SJSA1 (cell line): ENCODE measurements around the gene NR4A1. TPM values are rescaled to one million over a fixed set of nuclear protein-coding genes. Genes with fewer than 3 reads are reported as not detected.

Source experiments
- DNase-seq, 2 experiments: peaks; one replicate each; pipeline ENCODE4 v3.0.0-alpha.2; 2015 to 2020; ENCODE audit warnings: low spot score in 2 of 2, low read depth in 1 of 2
- H3K27ac ChIP-seq: fragments of 250-450 bp; sonication (Bioruptor Pico); 2 replicates; pipeline ENCODE4 v1.5.1; 2020; ENCODE audit warnings: mild to moderate bottlenecking, moderate library complexity
- H3K27me3 ChIP-seq: fragments of 250-450 bp; sonication (Bioruptor Pico); replicated peaks from 2 replicates; pipeline ENCODE4 v1.5.1; 2020; ENCODE audit warnings: mild to moderate bottlenecking, moderate library complexity
- H3K36me3 ChIP-seq: fragments of 250-450 bp; sonication (Bioruptor Pico); 2 replicates; pipeline ENCODE4 v1.5.1; 2020; ENCODE audit warnings: mild to moderate bottlenecking
- H3K4me1 ChIP-seq: fragments of 250-450 bp; sonication (Bioruptor Pico); replicated peaks from 2 replicates; pipeline ENCODE4 v1.6.1; 2021; ENCODE audit warnings: mild to moderate bottlenecking
- H3K4me3 ChIP-seq: fragments of 250-450 bp; sonication (Bioruptor Pico); 2 replicates; pipeline ENCODE4 v1.5.1; 2020; ENCODE audit warnings: mild to moderate bottlenecking
- H3K9me3 ChIP-seq: fragments of 250-450 bp; sonication (Bioruptor Pico); replicated peaks from 2 replicates; pipeline ENCODE4 v1.5.1; 2020; ENCODE audit warnings: mild to moderate bottlenecking
- total RNA-seq: library from RNA; depleted of rRNA; stranded (reverse); fragments of >200 nt; shearing (Covaris generic); gene quantifications from 2 replicates; pipeline ENCODE4 v1.2.3, GENCODE V29; 2014

NR4A1 gene
- total RNA-seq, 1 experiment from 2014 or later: 7.0 TPM

GRCh38 chr12:52038447-52038846, 12.8 kb upstream of the NR4A1 start:
- peaks cover 15% of the 10 kb centered on the region; the same call in 1 of the 2 replicates for H3K36me3 ChIP-seq
- no peak for DNase-seq
- H3K4me1 ChIP-seq: peaks cover 19% of the 10 kb centered on the region
- 0 out of 2 replicates have a peak, but pooled peaks cover 4% of the 10 kb centered on the region for H3K9me3 ChIP-seq
- no peak overlapping the region; the same call in 1 of the 2 replicates for H3K4me3 ChIP-seq
- H3K27ac ChIP-seq: no peak overlapping the region
- H3K27me3 ChIP-seq: no peaks in the 10 kb centered on the region

- 0 out of 2 replicates have a peak, but pooled peaks cover 4% of the 10 kb centered on the region for H3K9me3 ChIP-seq
- H3K4me3 ChIP-seq: no peak overlapping the region
- H3K27me3 ChIP-seq: no peaks in the 10 kb centered on the region
- peaks cover 19% of the 10 kb centered on the region for H3K36me3 ChIP-seq
- no peak overlapping the region for H3K27ac ChIP-seq
- DNase-seq: no peak
- H3K4me1 ChIP-seq: peaks cover 16% of the 10 kb centered on the region
Measured at GRCh38 chr12:52041035-52041434, 10.2 kb upstream of the NR4A1 start.

GRCh38 chr12:52041695-52042123, 9.5 kb upstream of the NR4A1 start:
- Histone ChIP-seq H3K36me3 (peaks cover 19% of the 10 kb centered on the region), H3K4me3 (no peak overlapping the region), H3K9me3 (0 out of 2 replicates have a peak, but pooled peaks cover 4% of the 10 kb centered on the region), H3K4me1 (peaks cover 10% of the 10 kb centered on the region), H3K27me3 (no peaks in the 10 kb centered on the region), H3K27ac (no peak overlapping the region)
- no peak for DNase-seq

- Histone ChIP-seq H3K9me3 (no peaks in the 10 kb centered on the region), H3K27ac (no peak overlapping the region), H3K36me3 (peaks cover 18% of the 10 kb centered on the region), H3K4me3 (no peak overlapping the region), H3K27me3 (no peaks in the 10 kb centered on the region), H3K4me1 (peaks cover 8% of the 10 kb centered on the region; the same call in 1 of the 2 replicates)
- no peak for DNase-seq
Measured at GRCh38 chr12:52042706-52043385, 8.4 kb upstream of the NR4A1 start.

DNA sequence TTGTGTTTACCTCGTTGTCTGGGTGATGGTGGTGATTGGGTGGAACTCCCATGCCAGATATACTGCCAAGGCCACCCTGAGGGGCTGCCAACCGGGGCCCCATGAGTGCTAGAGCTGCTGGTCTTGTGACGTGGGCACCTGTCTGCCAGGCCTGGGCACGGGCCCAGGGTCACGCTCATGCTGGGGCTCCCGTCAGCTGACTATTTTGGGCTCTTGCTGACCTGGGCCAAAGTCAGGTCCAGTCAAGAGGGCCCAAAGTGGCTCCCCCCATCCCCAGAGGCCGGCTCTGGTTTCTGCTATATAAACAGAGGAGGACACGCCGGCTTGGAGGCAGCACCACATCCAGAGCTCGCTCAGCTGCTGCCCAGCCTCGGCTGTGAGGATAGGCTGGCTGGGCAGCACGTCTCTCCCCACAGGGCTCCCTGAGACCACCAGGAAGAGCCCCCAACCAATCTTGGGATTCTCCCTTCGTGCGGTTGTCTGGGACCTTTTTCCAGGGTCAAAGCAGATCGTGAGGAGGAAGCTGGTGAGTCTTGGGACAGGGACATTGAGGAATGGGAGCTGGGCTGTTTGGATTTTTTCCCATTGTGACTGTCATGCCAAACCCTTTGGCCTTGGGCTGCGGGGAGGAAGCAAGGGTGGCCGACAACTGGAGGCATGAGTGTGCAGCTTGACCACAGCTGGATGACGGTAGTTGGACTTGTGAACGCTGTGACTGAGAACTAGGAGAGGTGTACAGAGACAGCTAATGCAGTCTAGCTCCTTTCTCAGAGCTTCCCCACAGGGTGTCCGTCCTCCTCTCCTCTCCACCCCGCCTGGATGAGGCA, 7.6 kb upstream of the NR4A1 start:
- H3K27ac ChIP-seq: no peak overlapping the region

DNA sequence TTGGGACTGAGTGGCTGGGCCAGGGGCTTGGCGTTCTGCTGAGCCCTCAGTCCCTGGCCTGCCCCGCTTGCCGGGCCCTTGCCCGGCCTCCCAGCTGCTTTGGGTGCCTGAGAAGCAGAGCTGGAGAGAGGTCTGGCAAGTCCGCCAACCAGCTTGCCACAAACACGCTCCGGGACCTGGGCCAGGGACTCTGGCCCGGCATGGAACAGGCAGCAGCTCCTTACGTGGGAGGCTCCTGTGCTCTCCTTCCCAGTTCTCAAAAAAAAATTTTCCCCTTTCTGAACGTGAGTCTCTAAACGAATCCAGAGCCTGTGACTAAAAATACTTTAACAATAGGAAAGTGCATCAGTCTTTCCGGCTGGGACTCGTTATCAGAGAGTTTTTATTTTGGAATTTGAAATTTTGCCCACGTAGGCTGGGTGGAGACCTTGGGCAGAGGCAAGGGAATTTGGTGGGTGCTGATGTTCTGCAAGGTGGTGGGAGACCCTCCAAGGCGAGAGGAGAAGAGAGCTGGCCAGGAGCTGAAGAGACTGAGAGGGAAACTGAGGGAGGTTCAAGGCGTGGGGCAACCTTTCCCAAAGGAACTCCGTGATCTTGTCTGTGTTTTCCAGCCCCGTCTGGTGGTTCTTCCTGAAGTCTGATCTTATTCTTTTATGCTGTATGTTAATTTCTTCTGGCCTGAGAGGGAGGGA, 6.8 kb upstream of the NR4A1 start:
- no peak overlapping the region for H3K4me3 ChIP-seq
- H3K27ac ChIP-seq: no peak overlapping the region
- H3K9me3 ChIP-seq: no peaks in the 10 kb centered on the region
- H3K36me3 ChIP-seq: peaks cover 18% of the 10 kb centered on the region
- H3K27me3 ChIP-seq: no peaks in the 10 kb centered on the region
- no peaks in the 10 kb centered on the region for H3K4me1 ChIP-seq
- DNase-seq: no peak

More for the DNA sequence above, 7.6 kb upstream of the NR4A1 start:
- Histone ChIP-seq H3K27me3 (no peaks in the 10 kb centered on the region), H3K9me3 (no peaks in the 10 kb centered on the region), H3K4me3 (no peak overlapping the region), H3K36me3 (peaks cover 18% of the 10 kb centered on the region), H3K4me1 (peaks cover 2% of the 10 kb centered on the region; the same call in 1 of the 2 replicates)
- DNase-seq: no peak

- no peak for DNase-seq
Measured at GRCh38 chr12:52045794-52046199, 5.4 kb upstream of the NR4A1 start.

DNA sequence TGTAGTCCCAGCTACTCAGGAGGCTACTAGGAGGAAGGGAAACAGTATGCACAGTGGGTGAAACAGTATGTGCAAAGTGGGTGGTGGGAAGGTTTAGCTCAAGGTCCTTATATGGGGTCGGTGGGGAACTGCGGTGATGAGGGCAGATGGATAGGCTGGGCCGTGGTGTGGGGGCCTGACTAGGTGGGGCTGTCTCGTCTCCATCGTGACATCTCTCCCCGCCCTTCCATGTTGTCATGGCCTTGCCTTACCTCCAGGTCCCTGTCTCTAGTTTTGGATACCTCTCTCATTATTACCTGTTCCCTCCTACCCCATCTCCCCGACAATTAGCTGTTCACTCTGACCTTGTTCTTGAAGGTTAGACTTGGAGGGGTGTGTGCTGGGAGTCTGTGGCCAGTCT, 4.4 kb upstream of the NR4A1 start:
- H3K27ac ChIP-seq: no peak overlapping the region
- H3K27me3 ChIP-seq: no peaks in the 10 kb centered on the region
- DNase-seq: no peak
- H3K4me3 ChIP-seq: no peak overlapping the region
- no peaks in the 10 kb centered on the region; the same call in 1 of the 2 replicates for H3K9me3 ChIP-seq
- peaks cover 18% of the 10 kb centered on the region for H3K36me3 ChIP-seq
- peaks cover 20% of the 10 kb centered on the region for H3K4me1 ChIP-seq

More at GRCh38 chr12:52045794-52046199, 5.4 kb upstream of the NR4A1 start:
- Histone ChIP-seq H3K9me3 (no peaks in the 10 kb centered on the region), H3K4me1 (peaks cover 12% of the 10 kb centered on the region), H3K4me3 (no peak overlapping the region), H3K27ac (no peak overlapping the region), H3K36me3 (peaks cover 18% of the 10 kb centered on the region), H3K27me3 (no peaks in the 10 kb centered on the region)

DNA sequence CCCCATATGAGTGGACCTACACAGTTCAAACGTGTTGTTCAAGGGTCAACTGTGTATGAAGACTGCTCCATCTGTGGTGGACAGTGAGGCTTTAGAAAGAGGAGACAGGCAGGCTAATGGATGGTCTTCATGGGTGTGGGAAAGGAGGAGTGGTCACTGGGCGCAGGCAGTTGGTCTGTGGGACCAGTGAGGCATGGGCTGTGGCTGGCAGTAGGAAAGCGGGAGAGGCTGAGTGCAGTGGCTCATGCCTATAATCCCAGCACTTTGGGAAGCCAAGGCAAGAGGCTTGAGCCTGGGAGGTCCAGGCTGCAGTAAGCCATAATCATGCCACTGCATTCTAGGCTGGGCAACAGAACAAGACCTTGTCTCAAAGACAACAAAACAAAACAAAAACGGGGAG, 2.0 kb upstream of the NR4A1 start:
- peaks cover 3% of the 10 kb centered on the region; the same call in 1 of the 2 replicates for H3K36me3 ChIP-seq
- H3K9me3 ChIP-seq: no peaks in the 10 kb centered on the region; the same call in 1 of the 2 replicates
- no peak overlapping the region for H3K4me3 ChIP-seq
- H3K4me1 ChIP-seq: peaks cover 20% of the 10 kb centered on the region
- DNase-seq: no peak
- H3K27me3 ChIP-seq: no peaks in the 10 kb centered on the region
- H3K27ac ChIP-seq: no peak overlapping the region

- no peak for DNase-seq
- Histone ChIP-seq H3K27me3 (no peaks in the 10 kb centered on the region), H3K4me1 (peaks cover 20% of the 10 kb centered on the region), H3K4me3 (no peak overlapping the region), H3K9me3 (no peaks in the 10 kb centered on the region; the same call in 1 of the 2 replicates), H3K36me3 (peaks cover 6% of the 10 kb centered on the region), H3K27ac (no peak overlapping the region; the same call in 1 of the 2 replicates)
Measured at GRCh38 chr12:52049688-52050087, 1.6 kb upstream of the NR4A1 start.

GRCh38 chr12:52050116-52050757, 1.0 kb upstream of the NR4A1 start:
- no peak for DNase-seq
- peaks cover 20% of the 10 kb centered on the region for H3K4me1 ChIP-seq

DNA sequence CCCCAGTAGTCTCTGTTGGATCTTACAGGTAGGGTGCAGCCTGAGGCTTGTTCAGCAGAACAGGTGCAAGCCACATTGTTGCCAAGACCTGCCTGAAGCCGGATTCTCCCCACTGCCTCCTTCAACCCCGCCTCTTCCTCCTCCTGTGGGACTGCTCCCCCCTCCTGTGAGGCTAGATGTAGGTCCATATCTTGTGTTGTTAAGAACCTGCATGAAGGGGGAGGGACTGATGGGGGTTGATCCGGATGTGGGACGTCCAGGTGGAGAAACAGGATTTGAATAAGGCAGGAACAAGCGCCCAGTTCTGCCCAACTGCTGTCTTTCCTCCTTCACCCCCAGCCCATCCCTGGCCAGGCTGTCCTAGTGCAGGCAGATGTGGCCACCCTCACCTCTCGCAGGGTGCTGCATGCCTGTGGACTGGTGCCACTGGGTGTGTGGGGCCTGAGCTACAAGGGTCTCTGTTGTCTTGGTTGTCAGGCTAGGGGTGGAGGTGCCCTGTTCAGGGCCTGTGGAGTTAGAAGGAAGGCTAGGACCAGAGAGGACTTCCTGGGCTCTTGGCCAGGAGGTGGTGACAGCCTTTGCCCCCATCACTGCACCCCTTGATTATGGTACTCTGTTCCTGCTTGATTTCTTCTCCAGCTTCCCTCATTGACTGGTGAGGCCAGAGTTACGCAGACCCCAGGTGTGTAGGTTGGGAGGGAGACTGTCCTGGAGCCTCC, 1.4 kb downstream of the NR4A1 start:
- DNase-seq: no peak
- Histone ChIP-seq H3K27ac (no peak overlapping the region), H3K9me3 (no peaks in the 10 kb centered on the region; the same call in 1 of the 2 replicates), H3K36me3 (peaks cover 14% of the 10 kb centered on the region), H3K4me3 (no peak overlapping the region), H3K27me3 (no peaks in the 10 kb centered on the region), H3K4me1 (peaks cover 20% of the 10 kb centered on the region)

More at GRCh38 chr12:52050116-52050757, 1.0 kb upstream of the NR4A1 start:
- Histone ChIP-seq H3K4me3 (peak overlapping the region; percentile 51), H3K36me3 (peaks cover 11% of the 10 kb centered on the region), H3K27me3 (no peaks in the 10 kb centered on the region), H3K27ac (peak overlapping the region; percentile 95), H3K9me3 (no peaks in the 10 kb centered on the region; the same call in 1 of the 2 replicates)
